Neural cell (in vitro differentiated cells): ENCODE results near the gene MPI.

Source experiments
- EZH2 ChIP-seq: fragments of 200-600, 300-800 bp; shearing (Covaris generic), sonication (generic); IDR thresholded peaks from 2 replicates; pipeline ENCODE4 v1.6.1; 2014; ENCODE audit warnings: antibody characterized with exemption, low read length, borderline replicate concordance, mild to moderate bottlenecking; ENCODE audit not compliant: insufficient read depth, poor library complexity, severe bottlenecking
- RAD21 ChIP-seq: fragments of 450-650 bp; conservative IDR thresholded peaks from 2 replicates; pipeline ENCODE4 v1.6.1; 2014; ENCODE audit warnings: antibody characterized with exemption, mild to moderate bottlenecking, moderate library complexity
- SMC3 ChIP-seq: fragments of 450-650 bp; conservative IDR thresholded peaks from 2 replicates; pipeline ENCODE4 v1.6.1; 2014; ENCODE audit warnings: antibody characterized with exemption, mild to moderate bottlenecking, moderate library complexity; ENCODE audit not compliant: poor library complexity
- TF ChIP-seq, protein P1 (sequence below): fragments of 450-650 bp; IDR thresholded peaks from 2 replicates; pipeline ENCODE4 v1.5.1; 2014; ENCODE audit warnings: antibody characterized with exemption, mild to moderate bottlenecking, moderate library complexity; ENCODE audit not compliant: poor library complexity, severe bottlenecking

DNA sequence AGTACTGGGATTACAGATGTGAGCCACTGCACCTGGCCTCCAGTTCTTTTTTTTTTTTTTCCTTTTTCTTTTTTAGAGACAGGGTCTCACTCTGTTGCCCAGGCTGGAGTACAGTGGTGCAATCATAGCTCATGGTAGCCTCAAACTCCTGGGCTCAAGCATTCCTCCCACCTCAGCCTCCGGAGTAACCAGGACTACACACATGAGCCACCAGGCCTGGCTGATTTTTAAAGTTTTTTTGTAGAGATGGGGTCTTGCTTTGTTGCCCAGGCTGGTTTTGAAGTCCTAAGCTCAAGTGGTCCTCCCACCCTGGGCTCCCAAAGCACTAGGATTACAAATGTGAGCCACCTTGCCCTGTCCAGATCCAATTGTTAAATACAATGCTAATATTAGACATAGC lies 33.3 kb upstream of the MPI start:
- no peak for TF ChIP-seq EZH2
- no peak for TF ChIP-seq RAD21
- TF ChIP-seq SMC3 = no peak
- TF ChIP-seq, protein P1, sequence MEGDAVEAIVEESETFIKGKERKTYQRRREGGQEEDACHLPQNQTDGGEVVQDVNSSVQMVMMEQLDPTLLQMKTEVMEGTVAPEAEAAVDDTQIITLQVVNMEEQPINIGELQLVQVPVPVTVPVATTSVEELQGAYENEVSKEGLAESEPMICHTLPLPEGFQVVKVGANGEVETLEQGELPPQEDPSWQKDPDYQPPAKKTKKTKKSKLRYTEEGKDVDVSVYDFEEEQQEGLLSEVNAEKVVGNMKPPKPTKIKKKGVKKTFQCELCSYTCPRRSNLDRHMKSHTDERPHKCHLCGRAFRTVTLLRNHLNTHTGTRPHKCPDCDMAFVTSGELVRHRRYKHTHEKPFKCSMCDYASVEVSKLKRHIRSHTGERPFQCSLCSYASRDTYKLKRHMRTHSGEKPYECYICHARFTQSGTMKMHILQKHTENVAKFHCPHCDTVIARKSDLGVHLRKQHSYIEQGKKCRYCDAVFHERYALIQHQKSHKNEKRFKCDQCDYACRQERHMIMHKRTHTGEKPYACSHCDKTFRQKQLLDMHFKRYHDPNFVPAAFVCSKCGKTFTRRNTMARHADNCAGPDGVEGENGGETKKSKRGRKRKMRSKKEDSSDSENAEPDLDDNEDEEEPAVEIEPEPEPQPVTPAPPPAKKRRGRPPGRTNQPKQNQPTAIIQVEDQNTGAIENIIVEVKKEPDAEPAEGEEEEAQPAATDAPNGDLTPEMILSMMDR = no peak
